Brain microvascular endothelial cell (primary cell): ENCODE results near the gene TPGS1.
A peak's percentile ranks its signal among the peaks of the same experiment; 100 is the strongest.

Experiments
- DNase-seq: peaks from one replicate; pipeline ENCODE4 v3.0.0-alpha.2; 2020
- H3K27ac ChIP-seq: fragments of 250-450 bp; sonication (Bioruptor Pico); 2 replicates; pipeline ENCODE4 v1.5.1; 2020; ENCODE audit warnings: mild to moderate bottlenecking, moderate library complexity
- H3K27me3 ChIP-seq: fragments of 250-450 bp; sonication (Bioruptor Pico); replicated peaks from 2 replicates; pipeline ENCODE4 v1.5.1; 2020; ENCODE audit warnings: mild to moderate bottlenecking
- H3K36me3 ChIP-seq: fragments of 250-450 bp; sonication (Bioruptor Pico); replicated peaks from 2 replicates; pipeline ENCODE4 v1.5.1; 2020; ENCODE audit warnings: mild to moderate bottlenecking
- H3K4me3 ChIP-seq: 2 replicates; pipeline ENCODE4 v1.5.1; 2011; ENCODE audit warnings: low read depth, mild to moderate bottlenecking, control low read depth, low read length, moderate library complexity
- CTCF ChIP-seq: IDR thresholded peaks from 2 replicates; pipeline ENCODE4 v1.5.1; 2011; ENCODE audit warnings: low read depth, mild to moderate bottlenecking, moderate library complexity, low read length, control low read depth, inconsistent platforms; ENCODE audit errors: missing control alignments
- in situ Hi-C: cut with HindIII; loops from 2 replicates; pipeline ENCODE4 v1.10.0; 2017; ENCODE audit warnings: low sequenced_read_pairs, low pct_ligation_motif_present

The TPGS1 gene

GRCh38 chr19:489418-490196 lies 17.7 kb upstream of the TPGS1 start:
- peak; percentile 3 for TF ChIP-seq CTCF
- no peaks in the 10 kb centered on the region for H3K36me3 ChIP-seq
- H3K27me3 ChIP-seq = no peaks in the 10 kb centered on the region
- no peak for DNase-seq
- H3K27ac ChIP-seq = no peak overlapping the region
- in situ Hi-C loops = no loop called here
- H3K4me3 ChIP-seq = peak overlapping the region; percentile 72

GRCh38 chr19:491146-491741 lies 16.1 kb upstream of the TPGS1 start:
- H3K27ac ChIP-seq = no peak overlapping the region
- no peak overlapping the region for H3K4me3 ChIP-seq
- H3K36me3 ChIP-seq = no peaks in the 10 kb centered on the region
- H3K27me3 ChIP-seq = peaks cover 5% of the 10 kb centered on the region
- DNase-seq = no peak
- no peak for TF ChIP-seq CTCF
- in situ Hi-C loops = no loop called here

GRCh38 chr19:492091-492531 lies 15.2 kb upstream of the TPGS1 start:
- peaks cover 5% of the 10 kb centered on the region for H3K27me3 ChIP-seq
- in situ Hi-C loops = no loop called here
- H3K27ac ChIP-seq = no peak overlapping the region
- TF ChIP-seq CTCF = no peak
- no peak for DNase-seq
- H3K4me3 ChIP-seq = no peak overlapping the region
- no peaks in the 10 kb centered on the region for H3K36me3 ChIP-seq

GRCh38 chr19:493391-494170 lies 13.7 kb upstream of the TPGS1 start:
- no peak for DNase-seq
- Histone ChIP-seq H3K27me3 (peaks cover 14% of the 10 kb centered on the region), H3K36me3 (no peaks in the 10 kb centered on the region), H3K27ac (no peak overlapping the region), H3K4me3 (no peak overlapping the region)
- no peak for TF ChIP-seq CTCF
- in situ Hi-C loops = no loop called here

- DNase-seq = no peak
- no peak for TF ChIP-seq CTCF
- Histone ChIP-seq H3K4me3 (no peak overlapping the region), H3K27me3 (peaks cover 19% of the 10 kb centered on the region), H3K27ac (no peak overlapping the region), H3K36me3 (no peaks in the 10 kb centered on the region)
- in situ Hi-C loops = no loop called here
Observed at GRCh38 chr19:494171-495080, 12.9 kb upstream of the TPGS1 start.
